ENCODE data around the gene C20orf141.
"Not testable (repeated sequence)": the region's sequence is repeated elsewhere in the genome, so short reads cannot be mapped to it uniquely, and the experiment has no call there.

C20orf141 gene

GRCh38 chr20:2814587-2815051 is at the start of gene C20orf141:
Gene C20orf141 (plus strand): TSS chr20:2814987. CDS start chr20:2815185, 198 bp downstream.
- DNase-seq = no peak

- DNase-seq = no peak
Measured at GRCh38 chr20:2767768-2768631, 46.8 kb upstream of the C20orf141 start.

GRCh38 chr20:2768632-2769015 is 46.2 kb upstream of the C20orf141 start:
- no peak for DNase-seq

- DNase-seq = not testable (repeated sequence)
Measured at GRCh38 chr20:2770091-2770490, 44.7 kb upstream of the C20orf141 start.

- DNase-seq = no peak
Measured at GRCh38 chr20:2771631-2772080, 43.1 kb upstream of the C20orf141 start.

GRCh38 chr20:2773812-2774211 is 41.0 kb upstream of the C20orf141 start:
- DNase-seq = no peak

- DNase-seq = no peak
Measured at GRCh38 chr20:2775139-2775538, 39.6 kb upstream of the C20orf141 start.

- DNase-seq = no peak
Measured at GRCh38 chr20:2778602-2779321, 36.0 kb upstream of the C20orf141 start.

GRCh38 chr20:2780948-2781347 is 33.8 kb upstream of the C20orf141 start:
- DNase-seq = no peak

GRCh38 chr20:2783908-2784566 is 30.8 kb upstream of the C20orf141 start:
- DNase-seq = no peak

- no peak for DNase-seq
Measured at GRCh38 chr20:2793471-2793870, 21.3 kb upstream of the C20orf141 start.

GRCh38 chr20:2794202-2794748 is 20.5 kb upstream of the C20orf141 start:
- DNase-seq = no peak

- no peak for DNase-seq
Measured at GRCh38 chr20:2794866-2795447, 19.8 kb upstream of the C20orf141 start.

- DNase-seq = no peak
Measured at GRCh38 chr20:2795451-2795850, 19.3 kb upstream of the C20orf141 start.

- DNase-seq = no peak
Measured at GRCh38 chr20:2796011-2796660, 18.7 kb upstream of the C20orf141 start.

GRCh38 chr20:2797136-2797983 is 17.4 kb upstream of the C20orf141 start:
- DNase-seq = no peak

- DNase-seq = no peak
Measured at GRCh38 chr20:2798095-2798805, 16.5 kb upstream of the C20orf141 start.

GRCh38 chr20:2798814-2799213 is 16.0 kb upstream of the C20orf141 start:
- no peak for DNase-seq

GRCh38 chr20:2799271-2799670 is 15.5 kb upstream of the C20orf141 start:
- DNase-seq = no peak

Measured in CD4-positive, alpha-beta T cell treated with Interleukin-12 subunit alpha and Interleukin-12 subunit beta, for 1 hour (primary cell).